ENCODE data around the gene CSTPP1.

CSTPP1 gene

GRCh38 chr11:47020793-47021526 is 84.4 kb downstream of the CSTPP1 start:
- TF ChIP-seq FOXP2 (optimal IDR thresholded peaks at IDR 0.05; ENCODE audit: borderline replicate concordance, extremely low read depth, extremely low read length, insufficient read depth) (no peak), SIN3A (IDR thresholded peaks at IDR 0.05; ENCODE audit: borderline replicate concordance, insufficient read depth, low read length) (no peak), POLR2AphosphoS5 (IDR thresholded peaks at IDR 0.05; ENCODE audit: low read depth, low read length) (no peak), TAF1 (IDR thresholded peaks at IDR 0.05; ENCODE audit: borderline replicate concordance, insufficient read depth, low read length) (no peak)
- TF ChIP-seq, protein P1, sequence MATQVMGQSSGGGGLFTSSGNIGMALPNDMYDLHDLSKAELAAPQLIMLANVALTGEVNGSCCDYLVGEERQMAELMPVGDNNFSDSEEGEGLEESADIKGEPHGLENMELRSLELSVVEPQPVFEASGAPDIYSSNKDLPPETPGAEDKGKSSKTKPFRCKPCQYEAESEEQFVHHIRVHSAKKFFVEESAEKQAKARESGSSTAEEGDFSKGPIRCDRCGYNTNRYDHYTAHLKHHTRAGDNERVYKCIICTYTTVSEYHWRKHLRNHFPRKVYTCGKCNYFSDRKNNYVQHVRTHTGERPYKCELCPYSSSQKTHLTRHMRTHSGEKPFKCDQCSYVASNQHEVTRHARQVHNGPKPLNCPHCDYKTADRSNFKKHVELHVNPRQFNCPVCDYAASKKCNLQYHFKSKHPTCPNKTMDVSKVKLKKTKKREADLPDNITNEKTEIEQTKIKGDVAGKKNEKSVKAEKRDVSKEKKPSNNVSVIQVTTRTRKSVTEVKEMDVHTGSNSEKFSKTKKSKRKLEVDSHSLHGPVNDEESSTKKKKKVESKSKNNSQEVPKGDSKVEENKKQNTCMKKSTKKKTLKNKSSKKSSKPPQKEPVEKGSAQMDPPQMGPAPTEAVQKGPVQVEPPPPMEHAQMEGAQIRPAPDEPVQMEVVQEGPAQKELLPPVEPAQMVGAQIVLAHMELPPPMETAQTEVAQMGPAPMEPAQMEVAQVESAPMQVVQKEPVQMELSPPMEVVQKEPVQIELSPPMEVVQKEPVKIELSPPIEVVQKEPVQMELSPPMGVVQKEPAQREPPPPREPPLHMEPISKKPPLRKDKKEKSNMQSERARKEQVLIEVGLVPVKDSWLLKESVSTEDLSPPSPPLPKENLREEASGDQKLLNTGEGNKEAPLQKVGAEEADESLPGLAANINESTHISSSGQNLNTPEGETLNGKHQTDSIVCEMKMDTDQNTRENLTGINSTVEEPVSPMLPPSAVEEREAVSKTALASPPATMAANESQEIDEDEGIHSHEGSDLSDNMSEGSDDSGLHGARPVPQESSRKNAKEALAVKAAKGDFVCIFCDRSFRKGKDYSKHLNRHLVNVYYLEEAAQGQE (IDR thresholded peaks at IDR 0.05; ENCODE audit: insufficient read depth in 1 of 2, low read depth in 2 of 2, low read length in 2 of 2), result no peak

DNA sequence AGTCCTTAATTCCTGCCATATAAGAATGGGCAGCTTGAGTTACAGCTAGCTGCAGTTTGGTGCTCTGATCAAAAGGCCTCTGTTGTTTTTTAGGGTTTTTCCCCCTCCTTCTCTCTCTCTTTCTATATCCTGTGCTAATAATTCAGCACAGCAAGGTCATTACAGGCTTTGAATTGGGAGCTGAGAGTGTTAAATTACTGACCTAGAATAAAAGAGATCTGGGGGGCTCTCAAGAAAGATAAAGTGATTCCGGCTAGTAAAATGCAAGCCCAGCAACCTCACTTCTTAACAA is 84.9 kb downstream of the CSTPP1 start:
- no peak for TF ChIP-seq TAF1 (IDR thresholded peaks at IDR 0.05; ENCODE audit: borderline replicate concordance, insufficient read depth, low read length)
- no peak for TF ChIP-seq POLR2AphosphoS5 (IDR thresholded peaks at IDR 0.05; ENCODE audit: low read depth, low read length)
- TF ChIP-seq, protein P1 (IDR thresholded peaks at IDR 0.05; ENCODE audit: insufficient read depth in 1 of 2, low read depth in 2 of 2, low read length in 2 of 2), result no peak
- TF ChIP-seq FOXP2 (optimal IDR thresholded peaks at IDR 0.05; ENCODE audit: borderline replicate concordance, extremely low read depth, extremely low read length, insufficient read depth), result no peak
- no peak for TF ChIP-seq SIN3A (IDR thresholded peaks at IDR 0.05; ENCODE audit: borderline replicate concordance, insufficient read depth, low read length)

DNA sequence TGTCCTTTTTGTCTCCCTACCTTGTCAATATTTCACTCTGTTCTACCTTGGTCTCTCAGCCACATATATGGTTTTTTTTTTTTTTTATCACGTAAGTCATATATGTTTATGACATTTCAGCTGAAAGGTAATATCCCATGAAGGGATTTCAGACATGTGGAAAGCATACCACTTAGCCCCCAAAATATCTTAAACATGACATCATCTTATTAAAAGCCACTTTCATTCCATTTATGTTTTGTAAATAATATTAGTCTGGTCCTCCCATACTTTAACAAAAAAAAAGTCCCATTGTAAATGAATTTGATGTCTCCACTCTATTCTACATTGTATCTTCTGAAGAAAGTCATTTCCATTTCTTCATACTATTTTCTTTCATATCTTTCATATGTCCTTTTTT is 85.4 kb downstream of the CSTPP1 start:
- TF ChIP-seq, protein P1 (IDR thresholded peaks at IDR 0.05; ENCODE audit: insufficient read depth in 1 of 2, low read depth in 2 of 2, low read length in 2 of 2), result no peak
- TF ChIP-seq SIN3A (IDR thresholded peaks at IDR 0.05; ENCODE audit: borderline replicate concordance, insufficient read depth, low read length) (no peak), FOXP2 (optimal IDR thresholded peaks at IDR 0.05; ENCODE audit: borderline replicate concordance, extremely low read depth, extremely low read length, insufficient read depth) (no peak)

- no peak for TF ChIP-seq SIN3A (IDR thresholded peaks at IDR 0.05; ENCODE audit: borderline replicate concordance, insufficient read depth, low read length)
- TF ChIP-seq POLR2AphosphoS5 (IDR thresholded peaks at IDR 0.05; ENCODE audit: low read depth, low read length), result no peak
- no peak for TF ChIP-seq TAF1 (IDR thresholded peaks at IDR 0.05; ENCODE audit: borderline replicate concordance, insufficient read depth, low read length)
- TF ChIP-seq, protein P1 (IDR thresholded peaks at IDR 0.05; ENCODE audit: insufficient read depth in 1 of 2, low read depth in 2 of 2, low read length in 2 of 2), result no peak
- TF ChIP-seq FOXP2 (optimal IDR thresholded peaks at IDR 0.05; ENCODE audit: borderline replicate concordance, extremely low read depth, extremely low read length, insufficient read depth), result no peak
Measured at GRCh38 chr11:47028195-47029093, 91.9 kb downstream of the CSTPP1 start.

Data from PFSK-1 (cell line).